ENCODE results near the gene ZCCHC7.
"Not testable (repeated sequence)": the region's sequence is repeated elsewhere in the genome, so short reads cannot be mapped to it uniquely, and the experiment has no call there.

ZCCHC7 gene

GRCh38 chr9:37174247-37174646, 53.9 kb downstream of the ZCCHC7 start:
- ATAC-seq (no peak), DNase-seq (no peak)
- H3K4me1 Mint-ChIP-seq = peaks cover 15% of the 10 kb centered on the region
- no peak overlapping the region for H3K4me3 Mint-ChIP-seq
- no peaks in the 10 kb centered on the region for H3K27me3 Mint-ChIP-seq
- H3K36me3 Mint-ChIP-seq (ENCODE audit: low read depth) = peaks cover 33% of the 10 kb centered on the region
- no peaks in the 10 kb centered on the region for H3K9me3 Mint-ChIP-seq
- no peak overlapping the region for H3K27ac Mint-ChIP-seq

- peaks cover 17% of the 10 kb centered on the region for H3K4me1 Mint-ChIP-seq
- ATAC-seq = no peak
- peaks cover 25% of the 10 kb centered on the region for H3K36me3 Mint-ChIP-seq (ENCODE audit: low read depth)
Measured at GRCh38 chr9:37178742-37179141, 58.4 kb downstream of the ZCCHC7 start.

GRCh38 chr9:37179576-37179975, 59.2 kb downstream of the ZCCHC7 start:
- H3K4me3 Mint-ChIP-seq = no peak overlapping the region
- H3K27me3 Mint-ChIP-seq = no peaks in the 10 kb centered on the region
- H3K4me1 Mint-ChIP-seq = peaks cover 20% of the 10 kb centered on the region
- H3K36me3 Mint-ChIP-seq (ENCODE audit: low read depth) = peaks cover 30% of the 10 kb centered on the region
- DNase-seq = no peak
- no peak overlapping the region for H3K27ac Mint-ChIP-seq
- ATAC-seq = no peak
- H3K9me3 Mint-ChIP-seq = peaks cover 7% of the 10 kb centered on the region

More at GRCh38 chr9:37178742-37179141, 58.4 kb downstream of the ZCCHC7 start:
- DNase-seq = no peak
- H3K27me3 Mint-ChIP-seq = no peaks in the 10 kb centered on the region
- no peak overlapping the region for H3K27ac Mint-ChIP-seq
- H3K4me3 Mint-ChIP-seq = no peak overlapping the region
- peaks cover 7% of the 10 kb centered on the region for H3K9me3 Mint-ChIP-seq

- Mint-ChIP-seq H3K4me1 (peaks cover 21% of the 10 kb centered on the region), H3K4me3 (no peak overlapping the region), H3K36me3 (ENCODE audit: low read depth) (peaks cover 36% of the 10 kb centered on the region), H3K27me3 (no peaks in the 10 kb centered on the region), H3K9me3 (peaks cover 7% of the 10 kb centered on the region), H3K27ac (no peak overlapping the region)
- no peak for ATAC-seq
- DNase-seq = no peak
Measured at GRCh38 chr9:37180138-37180537, 59.8 kb downstream of the ZCCHC7 start.

- H3K27ac Mint-ChIP-seq = no peak overlapping the region
- peaks cover 34% of the 10 kb centered on the region for H3K36me3 Mint-ChIP-seq (ENCODE audit: low read depth)
- no peak for DNase-seq
- H3K4me3 Mint-ChIP-seq = no peak overlapping the region
- H3K4me1 Mint-ChIP-seq = peaks cover 30% of the 10 kb centered on the region
- H3K9me3 Mint-ChIP-seq = peaks cover 7% of the 10 kb centered on the region
- no peaks in the 10 kb centered on the region for H3K27me3 Mint-ChIP-seq
- no peak for ATAC-seq
Measured at GRCh38 chr9:37182718-37183117, 62.3 kb downstream of the ZCCHC7 start.

- Mint-ChIP-seq H3K4me1 (peaks cover 43% of the 10 kb centered on the region), H3K9me3 (peaks cover 7% of the 10 kb centered on the region), H3K36me3 (ENCODE audit: low read depth) (peaks cover 39% of the 10 kb centered on the region), H3K27ac (no peak overlapping the region), H3K27me3 (no peaks in the 10 kb centered on the region), H3K4me3 (no peak overlapping the region)
- no peak for ATAC-seq
- DNase-seq = no peak
Measured at GRCh38 chr9:37184905-37185867, 64.8 kb downstream of the ZCCHC7 start.

GRCh38 chr9:37187292-37187691, 66.9 kb downstream of the ZCCHC7 start:
- H3K27ac Mint-ChIP-seq = peak overlapping the region; percentile 81
- ATAC-seq (peak; percentile 58), DNase-seq (peak; percentile 38)
- peaks cover 52% of the 10 kb centered on the region for H3K4me1 Mint-ChIP-seq
- peaks cover 42% of the 10 kb centered on the region for H3K36me3 Mint-ChIP-seq (ENCODE audit: low read depth)
- no peaks in the 10 kb centered on the region for H3K9me3 Mint-ChIP-seq
- no peaks in the 10 kb centered on the region for H3K27me3 Mint-ChIP-seq
- H3K4me3 Mint-ChIP-seq = peak overlapping the region; percentile 57

GRCh38 chr9:37187713-37188439, 67.5 kb downstream of the ZCCHC7 start:
- H3K4me3 Mint-ChIP-seq = peak overlapping the region; percentile 57
- no peaks in the 10 kb centered on the region for H3K9me3 Mint-ChIP-seq
- H3K4me1 Mint-ChIP-seq = peaks cover 54% of the 10 kb centered on the region
- ATAC-seq (peak; percentile 94), DNase-seq (no peak)
- no peaks in the 10 kb centered on the region for H3K27me3 Mint-ChIP-seq
- peak overlapping the region; percentile 81 for H3K27ac Mint-ChIP-seq
- H3K36me3 Mint-ChIP-seq (ENCODE audit: low read depth) = peaks cover 46% of the 10 kb centered on the region

- ATAC-seq, DNase-seq, H3K27ac Mint-ChIP-seq, H3K9me3 Mint-ChIP-seq, H3K27me3 Mint-ChIP-seq, H3K4me3 Mint-ChIP-seq: not testable (repeated sequence)
- Mint-ChIP-seq H3K4me1 (peaks cover 64% of the 10 kb centered on the region), H3K36me3 (ENCODE audit: low read depth) (peaks cover 38% of the 10 kb centered on the region)
Measured at GRCh38 chr9:37190739-37191138, 70.4 kb downstream of the ZCCHC7 start.

GRCh38 chr9:37191403-37192089, 71.2 kb downstream of the ZCCHC7 start:
- H3K27me3 Mint-ChIP-seq = no peaks in the 10 kb centered on the region
- DNase-seq = no peak
- no peak overlapping the region for H3K27ac Mint-ChIP-seq
- H3K4me1 Mint-ChIP-seq = peaks cover 68% of the 10 kb centered on the region
- no peaks in the 10 kb centered on the region for H3K9me3 Mint-ChIP-seq
- no peak overlapping the region for H3K4me3 Mint-ChIP-seq
- H3K36me3 Mint-ChIP-seq (ENCODE audit: low read depth) = peaks cover 38% of the 10 kb centered on the region
- ATAC-seq = no peak

GRCh38 chr9:37192803-37193202, 72.4 kb downstream of the ZCCHC7 start:
- DNase-seq = no peak
- ATAC-seq = no peak
- peaks cover 68% of the 10 kb centered on the region for H3K4me1 Mint-ChIP-seq
- no peak overlapping the region for H3K27ac Mint-ChIP-seq
- H3K27me3 Mint-ChIP-seq = no peaks in the 10 kb centered on the region
- H3K4me3 Mint-ChIP-seq = no peak overlapping the region
- no peaks in the 10 kb centered on the region for H3K9me3 Mint-ChIP-seq
- H3K36me3 Mint-ChIP-seq (ENCODE audit: low read depth) = peaks cover 34% of the 10 kb centered on the region

- Mint-ChIP-seq H3K4me1 (peaks cover 84% of the 10 kb centered on the region), H3K27me3 (no peaks in the 10 kb centered on the region), H3K9me3 (no peaks in the 10 kb centered on the region), H3K4me3 (peak overlapping the region; percentile 64), H3K36me3 (ENCODE audit: low read depth) (peaks cover 24% of the 10 kb centered on the region), H3K27ac (peak overlapping the region; percentile 85)
- DNase-seq = no peak
- ATAC-seq = peak; percentile 77
Measured at GRCh38 chr9:37197158-37198038, 77.0 kb downstream of the ZCCHC7 start.

GRCh38 chr9:37198039-37198729, 77.8 kb downstream of the ZCCHC7 start:
- peaks cover 77% of the 10 kb centered on the region for H3K4me1 Mint-ChIP-seq
- H3K36me3 Mint-ChIP-seq (ENCODE audit: low read depth) = peaks cover 27% of the 10 kb centered on the region
- peak overlapping the region; percentile 85 for H3K27ac Mint-ChIP-seq
- no peak for ATAC-seq
- H3K9me3 Mint-ChIP-seq = no peaks in the 10 kb centered on the region
- no peak for DNase-seq
- H3K4me3 Mint-ChIP-seq = peak overlapping the region; percentile 64
- H3K27me3 Mint-ChIP-seq = no peaks in the 10 kb centered on the region
